IMR-90 (cell line): ENCODE results near the gene TAF11L13.

ENCODE experiments used
- CEBPB ChIP-seq: IDR thresholded peaks from 2 replicates; pipeline ENCODE4 v1.6.1; 2012; ENCODE audit warnings: low read depth, low read length, improper control_type of control experiment
- ELK1 ChIP-seq: fragments of 150-350 bp; IDR thresholded peaks from 2 replicates; pipeline ENCODE4 v1.6.1; 2016; ENCODE audit warnings: low read depth, mild to moderate bottlenecking, low read length, moderate library complexity, borderline replicate concordance
- FOS ChIP-seq: fragments of 150-350 bp; IDR thresholded peaks from 2 replicates; pipeline ENCODE4 v1.6.1; 2016; ENCODE audit warnings: low read depth, low read length
- MXI1 ChIP-seq: IDR thresholded peaks from 2 replicates; pipeline ENCODE4 v1.6.1; 2012; ENCODE audit warnings: low read depth, mild to moderate bottlenecking, low read length, moderate library complexity, borderline replicate concordance
- POLR2A ChIP-seq: IDR thresholded peaks from 2 replicates; pipeline ENCODE4 v1.6.1; 2012; ENCODE audit warnings: mild to moderate bottlenecking, low read depth, low read length
- RCOR1 ChIP-seq: IDR thresholded peaks from 2 replicates; pipeline ENCODE4 v1.6.1; 2012; ENCODE audit warnings: mild to moderate bottlenecking, low read length, improper control_type of control experiment; ENCODE audit not compliant: insufficient replicate concordance
- RFX5 ChIP-seq: IDR thresholded peaks from 2 replicates; pipeline ENCODE4 v1.8.0; 2012; ENCODE audit warnings: low read depth, mild to moderate bottlenecking, low read length, moderate library complexity
- TF ChIP-seq, protein P1 (sequence below): conservative IDR thresholded peaks from 2 replicates; pipeline ENCODE4 v1.5.1; 2012; ENCODE audit warnings: mild to moderate bottlenecking, low read depth, low read length, improper control_type of control experiment
- TF ChIP-seq, protein P2 (sequence below): fragments of 150-350 bp; IDR thresholded peaks from 2 replicates; pipeline ENCODE4 v1.6.1; 2017; ENCODE audit warnings: mild to moderate bottlenecking, antibody characterized with exemption, low read length, low read depth

DNA sequence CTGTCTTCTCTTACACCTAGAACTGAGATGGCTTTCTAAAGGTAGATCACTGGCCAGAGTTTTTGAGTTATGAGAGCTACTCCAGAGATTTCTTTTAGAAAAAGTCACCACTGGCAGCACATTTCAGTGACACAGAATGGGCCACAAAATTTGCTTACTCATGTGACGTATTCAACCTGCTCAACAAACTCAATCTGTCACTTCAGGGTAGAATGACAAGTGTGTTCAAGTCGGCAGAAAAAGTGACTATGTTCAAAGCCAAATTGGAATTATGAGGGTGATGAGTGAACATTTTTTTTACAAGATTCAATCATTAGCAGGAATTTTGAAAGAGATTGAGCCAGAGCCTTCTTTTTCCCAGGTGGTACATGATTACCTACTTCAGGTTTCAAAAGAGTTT, 48.8 kb downstream of the TAF11L13 start:
- TF ChIP-seq, protein P1, sequence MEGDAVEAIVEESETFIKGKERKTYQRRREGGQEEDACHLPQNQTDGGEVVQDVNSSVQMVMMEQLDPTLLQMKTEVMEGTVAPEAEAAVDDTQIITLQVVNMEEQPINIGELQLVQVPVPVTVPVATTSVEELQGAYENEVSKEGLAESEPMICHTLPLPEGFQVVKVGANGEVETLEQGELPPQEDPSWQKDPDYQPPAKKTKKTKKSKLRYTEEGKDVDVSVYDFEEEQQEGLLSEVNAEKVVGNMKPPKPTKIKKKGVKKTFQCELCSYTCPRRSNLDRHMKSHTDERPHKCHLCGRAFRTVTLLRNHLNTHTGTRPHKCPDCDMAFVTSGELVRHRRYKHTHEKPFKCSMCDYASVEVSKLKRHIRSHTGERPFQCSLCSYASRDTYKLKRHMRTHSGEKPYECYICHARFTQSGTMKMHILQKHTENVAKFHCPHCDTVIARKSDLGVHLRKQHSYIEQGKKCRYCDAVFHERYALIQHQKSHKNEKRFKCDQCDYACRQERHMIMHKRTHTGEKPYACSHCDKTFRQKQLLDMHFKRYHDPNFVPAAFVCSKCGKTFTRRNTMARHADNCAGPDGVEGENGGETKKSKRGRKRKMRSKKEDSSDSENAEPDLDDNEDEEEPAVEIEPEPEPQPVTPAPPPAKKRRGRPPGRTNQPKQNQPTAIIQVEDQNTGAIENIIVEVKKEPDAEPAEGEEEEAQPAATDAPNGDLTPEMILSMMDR: no peak
- TF ChIP-seq, protein P2, sequence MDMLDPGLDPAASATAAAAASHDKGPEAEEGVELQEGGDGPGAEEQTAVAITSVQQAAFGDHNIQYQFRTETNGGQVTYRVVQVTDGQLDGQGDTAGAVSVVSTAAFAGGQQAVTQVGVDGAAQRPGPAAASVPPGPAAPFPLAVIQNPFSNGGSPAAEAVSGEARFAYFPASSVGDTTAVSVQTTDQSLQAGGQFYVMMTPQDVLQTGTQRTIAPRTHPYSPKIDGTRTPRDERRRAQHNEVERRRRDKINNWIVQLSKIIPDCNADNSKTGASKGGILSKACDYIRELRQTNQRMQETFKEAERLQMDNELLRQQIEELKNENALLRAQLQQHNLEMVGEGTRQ: no peak
- TF ChIP-seq RCOR1 (no peak), POLR2A (no peak), CEBPB (no peak), RFX5 (no peak), MXI1 (no peak), FOS (no peak), ELK1 (no peak)
